SK-MEL-5 (cell line): ENCODE measurements around the gene LIN9. TPM values are rescaled to one million over a fixed set of nuclear protein-coding genes. Genes with fewer than 3 reads are reported as not detected.
"Not testable (repeated sequence)": the region's sequence is repeated elsewhere in the genome, so short reads cannot be mapped to it uniquely, and the experiment has no call there.

Experiments used
- DNase-seq: peaks from one replicate; pipeline ENCODE4 v3.0.0-alpha.2; 2016; ENCODE audit warnings: low read depth, low spot score
- in situ Hi-C: cut with HindIII; loops from 2 replicates; pipeline ENCODE4 v1.10.0; 2016; ENCODE audit warnings: low sequenced_read_pairs, high pct_unique_total_duplicates, low pct_unique_long_range_greater_than_20kb
- polyA plus RNA-seq, 2 experiments: library from polyadenylated mRNA; depleted of rRNA; stranded (reverse); fragments of >200 nt; gene quantifications; 2 replicates each; pipeline ENCODE4 v1.2.3, GENCODE V29; 2015
- total RNA-seq: library from RNA; depleted of rRNA; stranded (reverse); fragments of >200 nt; shearing (Covaris generic); gene quantifications from 2 replicates; pipeline ENCODE4 v1.2.3, GENCODE V29; 2014; rRNA removed

The LIN9 gene
- 6.8 and 7.6 TPM in 2 replicates for total RNA-seq
- 4.7 and 6.9 TPM in 2 replicates for polyA plus RNA-seq (2015; cell fraction: cytosol; rRNA removed)
- polyA plus RNA-seq (2015; cell fraction: nucleus; rRNA removed), result 7.1 and 9.9 TPM in 2 replicates

- in situ Hi-C loops, result no loop called here
- peak; percentile 90 for DNase-seq
Observed at GRCh38 chr1:226308723-226309397, at the start of gene LIN9. TSS of gene LIN9 (minus strand) at chr1:226309164. CDS start at chr1:226309139, 25 bp downstream.

GRCh38 chr1:226357416-226357815, 48.5 kb upstream of the LIN9 start:
- no peak for DNase-seq
- in situ Hi-C loops, result no loop called here

GRCh38 chr1:226355669-226356551, 46.9 kb upstream of the LIN9 start:
- no peak for DNase-seq
- in situ Hi-C loops, result no loop called here

- in situ Hi-C loops, result no loop called here
- DNase-seq, result no peak
Observed at GRCh38 chr1:226355016-226355415, 46.1 kb upstream of the LIN9 start.

- no peak for DNase-seq
- in situ Hi-C loops, result no loop called here
Observed at GRCh38 chr1:226353698-226354525, 44.9 kb upstream of the LIN9 start.

- in situ Hi-C loops, result no loop called here
- DNase-seq, result no peak
Observed at GRCh38 chr1:226351709-226352108, 42.7 kb upstream of the LIN9 start.

- in situ Hi-C loops, result no loop called here
- DNase-seq, result no peak
Observed at GRCh38 chr1:226350519-226350865, 41.5 kb upstream of the LIN9 start.

GRCh38 chr1:226349801-226350518, 41.0 kb upstream of the LIN9 start:
- in situ Hi-C loops, result no loop called here
- peak; percentile 14 for DNase-seq

- in situ Hi-C loops, result no loop called here
Observed at GRCh38 chr1:226349081-226349480, 40.1 kb upstream of the LIN9 start.

GRCh38 chr1:226344441-226345259, 35.7 kb upstream of the LIN9 start:
- DNase-seq, result no peak
- in situ Hi-C loops, result no loop called here

More at GRCh38 chr1:226349081-226349480, 40.1 kb upstream of the LIN9 start:
- DNase-seq, result no peak

- no peak for DNase-seq
- in situ Hi-C loops, result no loop called here
Observed at GRCh38 chr1:226342656-226343055, 33.7 kb upstream of the LIN9 start.

GRCh38 chr1:226340111-226340510, 31.1 kb upstream of the LIN9 start:
- in situ Hi-C loops, DNase-seq: not testable (repeated sequence)

GRCh38 chr1:226337276-226337875, 28.4 kb upstream of the LIN9 start:
- DNase-seq, result no peak
- in situ Hi-C loops, result no loop called here

- DNase-seq, result no peak
- in situ Hi-C loops, result no loop called here
Observed at GRCh38 chr1:226335661-226336060, 26.7 kb upstream of the LIN9 start.

GRCh38 chr1:226332947-226333346, 24.0 kb upstream of the LIN9 start:
- no peak for DNase-seq
- in situ Hi-C loops, result no loop called here

- no peak for DNase-seq
- in situ Hi-C loops, result no loop called here
Observed at GRCh38 chr1:226329237-226329636, 20.3 kb upstream of the LIN9 start.
